ELR (cell line): ENCODE data around the gene GLP2R.
"Not testable (repeated sequence)": the region's sequence is repeated elsewhere in the genome, so short reads cannot be mapped to it uniquely, and the experiment has no call there.

Experiments used
- DNase-seq: peaks from one replicate; pipeline ENCODE4 v3.0.0-alpha.2; 2015; ENCODE audit warnings: low read depth

Gene GLP2R

DNA sequence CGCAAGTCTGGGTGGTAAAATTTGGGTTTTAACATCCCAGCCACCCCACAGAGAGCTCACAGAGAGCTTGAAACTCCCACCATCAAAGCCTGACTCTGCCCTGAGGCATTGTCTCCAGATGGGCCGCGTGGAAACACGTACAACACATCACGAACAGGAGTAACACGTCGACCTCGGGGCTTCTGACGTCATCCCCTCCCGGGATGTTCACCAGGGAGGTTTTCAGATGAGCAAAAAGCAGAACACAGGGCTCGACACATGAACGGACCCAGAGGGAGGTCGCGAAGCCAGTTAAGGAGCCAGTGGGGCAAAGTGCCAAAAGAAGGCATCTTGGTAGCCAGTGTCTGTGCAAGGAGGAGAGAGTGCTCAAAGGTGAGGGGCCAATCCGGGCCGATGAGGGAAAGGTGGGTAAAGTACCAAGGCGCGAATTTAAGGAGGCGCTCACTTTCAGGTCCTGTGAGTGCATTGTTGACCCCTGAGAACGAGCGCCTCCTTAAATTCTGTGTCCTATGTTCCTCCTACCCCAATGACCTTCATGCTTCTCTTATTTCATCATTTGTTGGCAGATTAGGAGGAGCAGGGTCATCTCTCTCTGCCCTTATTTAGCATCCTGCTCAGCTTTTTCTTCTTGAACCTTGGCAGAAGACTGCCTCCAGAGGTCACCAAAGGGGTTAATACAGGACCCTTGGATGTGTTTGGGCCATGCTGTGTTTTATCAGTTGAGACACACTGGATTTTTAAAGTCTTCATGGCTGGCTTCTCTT is 73.7 kb downstream of the GLP2R start:
- DNase-seq: no peak

- peak; percentile 5 for DNase-seq
These were observed 74.4 kb downstream of the GLP2R start for GRCh38 chr17:9900044-9900594.

- peak; percentile 56 for DNase-seq
These were observed 75.1 kb downstream of the GLP2R start for GRCh38 chr17:9900784-9901183.

DNA sequence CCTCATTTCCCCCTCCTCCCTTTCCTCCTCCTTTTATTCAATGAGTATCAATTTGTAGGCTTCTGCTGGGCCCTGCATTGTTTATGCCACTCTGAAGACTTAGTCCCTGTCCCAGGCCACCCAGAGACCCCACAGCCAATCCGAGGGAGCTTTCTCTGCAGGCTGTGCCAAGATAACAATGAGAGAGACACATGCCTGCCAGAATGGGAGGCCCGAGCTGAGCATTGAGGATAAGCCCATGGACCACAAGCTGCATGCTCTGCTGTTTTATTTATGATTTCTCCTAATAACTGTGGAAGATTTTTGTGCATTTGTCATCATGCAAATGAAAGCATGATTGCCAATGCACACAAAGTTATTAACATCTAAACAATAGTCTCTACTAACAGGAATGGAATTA is 76.4 kb downstream of the GLP2R start:
- DNase-seq: no peak

- no peak for DNase-seq
These were observed 78.8 kb downstream of the GLP2R start for GRCh38 chr17:9904277-9905077.

GRCh38 chr17:9905078-9905415 is 79.3 kb downstream of the GLP2R start, which contains the start of gene RCVRN:
RCVRN (minus strand) TSS chr17:9905271; CDS start chr17:9905180, 91 bp downstream.
- DNase-seq: no peak

DNA sequence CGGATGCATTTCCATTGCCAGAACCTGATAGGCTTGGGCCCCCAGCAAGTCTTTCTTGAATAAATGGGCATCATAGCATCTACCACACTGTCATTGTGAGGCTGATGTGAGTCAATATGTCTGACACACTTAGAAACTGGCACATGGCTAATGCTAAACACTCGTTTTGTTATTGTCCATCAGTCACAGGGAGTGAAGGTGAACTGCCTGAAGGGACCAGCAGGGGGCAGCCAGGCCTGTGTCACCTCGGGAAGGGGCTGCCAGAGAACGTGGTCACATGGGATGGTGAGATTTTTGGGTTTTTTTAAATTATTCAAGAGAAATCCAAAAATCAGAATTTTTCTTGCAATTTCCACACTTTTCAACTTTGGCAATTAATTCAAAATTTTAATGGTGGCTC is 80.2 kb downstream of the GLP2R start:
- DNase-seq: peak; percentile 18

- no peak for DNase-seq
These were observed 80.9 kb downstream of the GLP2R start for GRCh38 chr17:9906616-9907015.

GRCh38 chr17:9907131-9907530 is 81.4 kb downstream of the GLP2R start:
- DNase-seq: no peak

DNA sequence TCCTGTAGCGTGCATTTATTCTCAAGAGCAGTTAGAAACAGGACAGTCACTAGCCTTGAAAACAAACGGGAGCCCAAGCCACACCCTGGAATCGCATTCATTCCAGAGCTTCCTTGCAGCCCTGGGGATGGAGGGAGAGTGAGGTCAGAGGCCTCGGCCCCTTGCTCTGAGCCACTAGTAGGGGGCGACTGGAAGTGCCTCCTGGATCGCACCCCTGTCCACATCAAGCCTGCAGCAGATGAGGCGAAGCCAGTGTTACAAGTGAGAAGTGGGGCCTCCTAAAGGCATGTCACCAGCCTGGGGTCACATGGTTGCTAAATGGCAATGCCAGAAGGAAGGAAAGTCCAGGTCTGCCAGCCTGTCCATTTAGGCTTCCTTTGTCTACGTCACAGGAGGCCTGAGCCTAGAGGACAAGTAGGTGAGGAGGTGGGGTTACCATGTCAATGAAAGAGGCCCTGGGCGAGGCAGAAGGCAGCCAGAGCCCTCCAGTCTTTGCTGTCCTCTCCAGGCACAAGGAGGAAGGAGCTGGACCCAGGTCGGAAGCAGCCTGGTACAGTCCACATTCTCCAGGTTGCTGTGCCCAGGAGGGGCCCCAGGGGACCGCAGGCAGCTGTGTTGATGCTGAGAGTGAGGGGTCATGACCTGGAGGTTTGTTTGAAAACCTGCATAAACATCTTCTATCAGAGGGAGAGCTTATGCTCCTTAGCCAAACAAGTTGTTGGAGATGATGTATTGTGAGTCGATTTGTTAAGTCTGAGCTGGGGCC is 82.3 kb downstream of the GLP2R start:
- DNase-seq: no peak

GRCh38 chr17:9908649-9909042 is 82.9 kb downstream of the GLP2R start:
- DNase-seq: no peak

GRCh38 chr17:9911089-9911488 is 85.4 kb downstream of the GLP2R start:
- no peak for DNase-seq

- no peak for DNase-seq
These were observed 86.7 kb downstream of the GLP2R start for GRCh38 chr17:9912121-9913099.

- no peak for DNase-seq
These were observed 87.8 kb downstream of the GLP2R start for GRCh38 chr17:9913476-9913875.

DNA sequence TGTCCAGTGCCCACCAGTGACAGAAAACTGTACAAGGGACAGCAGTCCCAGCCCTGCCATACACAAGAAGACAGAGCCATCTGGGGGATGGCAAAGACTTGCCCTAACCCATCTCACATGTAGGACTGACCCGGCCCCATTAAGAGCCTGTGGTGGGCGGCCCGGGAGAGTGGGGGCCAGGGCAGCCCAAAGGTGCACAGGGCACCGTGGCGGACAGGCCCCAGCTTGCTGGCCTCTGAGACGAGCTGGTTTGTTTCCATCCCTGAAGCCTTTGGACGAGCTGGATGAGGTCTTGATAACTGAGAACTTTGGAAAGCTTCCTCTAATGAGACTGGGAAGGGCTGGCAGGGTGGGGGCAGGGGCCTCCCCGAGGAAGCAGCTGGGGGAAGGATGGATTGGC is 90.4 kb downstream of the GLP2R start:
- no peak for DNase-seq

- DNase-seq: no peak
These were observed 91.4 kb downstream of the GLP2R start for GRCh38 chr17:9917131-9917530.

DNA sequence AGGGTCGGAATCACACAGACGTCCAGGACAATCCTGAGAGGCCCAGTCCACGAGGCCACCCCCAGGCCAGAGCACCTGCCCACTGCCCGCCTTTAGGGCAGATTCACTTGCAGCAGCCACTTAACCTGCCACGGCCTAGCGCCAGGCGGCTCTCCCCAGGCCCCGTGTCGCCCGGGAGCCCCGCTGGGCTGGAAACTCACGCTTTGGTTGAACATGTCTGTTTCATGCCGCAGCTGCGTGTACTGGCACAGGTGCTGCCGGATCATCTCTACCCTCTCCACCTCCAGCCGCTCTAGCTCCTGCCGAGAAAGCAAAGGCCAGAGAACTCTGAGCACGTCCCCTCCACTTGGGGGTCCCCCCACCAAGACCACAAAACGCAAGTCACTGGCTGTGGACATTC is 92.1 kb downstream of the GLP2R start:
- no peak for DNase-seq

- DNase-seq: no peak
These were observed 92.6 kb downstream of the GLP2R start for GRCh38 chr17:9918352-9918751.

DNA sequence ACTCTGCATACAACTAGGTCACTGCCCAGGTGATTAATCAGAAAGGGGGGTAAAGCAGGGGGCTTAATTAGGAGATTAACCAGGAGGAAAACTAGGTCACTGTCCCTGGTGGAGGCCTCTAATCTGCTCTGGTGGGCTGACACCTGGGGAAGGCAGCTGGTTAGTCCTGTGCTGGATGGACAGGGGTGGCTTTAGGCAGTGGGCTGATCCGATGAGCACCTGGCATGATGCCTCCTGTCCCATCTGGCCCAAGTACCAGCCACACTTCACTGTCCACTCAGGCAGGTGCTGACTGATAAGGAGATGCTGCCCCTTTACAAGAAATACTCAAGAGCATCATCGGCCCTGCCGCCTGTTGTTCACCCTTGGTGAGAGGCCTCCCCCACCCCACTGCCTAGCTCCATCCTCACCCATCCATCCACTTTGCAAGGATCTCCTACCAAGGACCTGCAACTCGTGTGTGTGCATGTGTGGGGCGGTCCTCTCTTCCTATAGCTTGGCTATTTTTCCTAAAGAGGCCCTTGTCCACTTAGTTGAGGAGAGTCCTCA is 93.2 kb downstream of the GLP2R start:
- DNase-seq: no peak

DNA sequence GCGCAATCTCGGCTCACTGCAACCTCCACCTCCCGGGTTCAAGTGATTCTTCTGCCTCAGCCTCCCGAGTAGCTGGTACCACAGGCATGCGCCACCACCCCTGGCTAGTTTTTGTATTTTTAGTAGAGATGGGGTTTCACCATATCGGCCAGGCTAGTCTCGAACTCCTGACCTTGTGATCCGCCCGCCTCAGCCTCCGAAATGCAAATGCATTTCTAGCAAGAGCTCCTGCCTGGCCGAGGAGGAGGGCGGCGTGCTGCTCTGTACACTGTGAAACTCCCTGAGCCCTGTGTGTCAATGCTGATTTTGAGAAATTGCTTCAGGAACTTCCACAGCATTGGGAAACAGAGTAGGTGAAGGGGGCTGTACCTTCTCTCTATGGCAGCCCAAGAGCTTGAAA is 95.5 kb downstream of the GLP2R start:
- DNase-seq: not testable (repeated sequence)
